OCI-LY3 (cell line): ENCODE data around the gene TMEM87A.

ENCODE experiments used
- CTCF ChIP-seq: fragments of 200-600, 300-600 bp; sonication (generic); IDR thresholded peaks from 2 replicates; pipeline ENCODE4 v1.5.1; 2014; ENCODE audit warnings: antibody characterized with exemption, low read length, low read depth
- EZH2phosphoT487 ChIP-seq: fragments of 200-600 bp; shearing (Covaris generic); IDR thresholded peaks from 2 replicates; pipeline ENCODE4 v1.6.1; 2018; ENCODE audit warnings: antibody characterized with exemption, mixed run types, low read depth

GRCh38 chr15:42190370-42190769 lies 82.9 kb downstream of the TMEM87A start:
- TF ChIP-seq EZH2phosphoT487 (no peak), CTCF (no peak)
